Measurements from ENCODE around the gene CHCHD2. TPM values are rescaled to one million over a fixed set of nuclear protein-coding genes. Genes with fewer than 3 reads are reported as not detected.
"Not testable (repeated sequence)": the region's sequence is repeated elsewhere in the genome, so short reads cannot be mapped to it uniquely, and the experiment has no call there.

Gene CHCHD2
- total RNA-seq, 2 donors from 2014 or later, result 439 to 485 TPM

DNA sequence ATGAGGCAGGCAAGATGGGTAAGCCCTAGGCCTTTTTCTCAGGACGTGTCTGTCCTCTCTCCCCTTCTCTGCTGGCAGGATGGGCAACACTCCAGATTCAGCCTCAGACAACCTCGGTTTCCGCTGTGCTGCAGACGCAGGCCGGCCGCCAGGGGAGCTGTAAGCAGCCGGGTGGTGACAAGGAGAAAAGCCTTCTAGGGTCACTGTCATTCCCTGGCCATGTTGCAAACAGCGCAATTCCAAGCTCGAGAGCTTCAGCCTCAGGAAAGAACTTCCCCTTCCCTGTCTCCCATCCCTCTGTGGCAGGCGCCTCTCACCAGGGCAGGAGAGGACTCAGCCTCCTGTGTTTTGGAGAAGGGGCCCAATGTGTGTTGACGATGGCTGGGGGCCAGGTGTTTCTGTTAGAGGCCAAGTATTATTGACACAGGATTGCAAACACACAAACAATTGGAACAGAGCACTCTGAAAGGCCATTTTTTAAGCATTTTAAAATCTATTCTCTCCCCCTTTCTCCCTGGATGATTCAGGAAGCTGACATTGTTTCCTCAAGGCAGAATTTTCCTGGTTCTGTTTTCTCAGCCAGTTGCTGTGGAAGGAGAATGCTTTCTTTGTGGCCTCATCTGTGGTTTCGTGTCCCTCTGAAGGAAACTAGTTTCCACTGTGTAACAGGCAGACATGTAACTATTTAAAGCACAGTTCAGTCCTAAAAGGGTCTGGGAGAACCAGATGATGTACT lies 26.7 kb downstream of the CHCHD2 start:
- TF ChIP-seq, protein P1, sequence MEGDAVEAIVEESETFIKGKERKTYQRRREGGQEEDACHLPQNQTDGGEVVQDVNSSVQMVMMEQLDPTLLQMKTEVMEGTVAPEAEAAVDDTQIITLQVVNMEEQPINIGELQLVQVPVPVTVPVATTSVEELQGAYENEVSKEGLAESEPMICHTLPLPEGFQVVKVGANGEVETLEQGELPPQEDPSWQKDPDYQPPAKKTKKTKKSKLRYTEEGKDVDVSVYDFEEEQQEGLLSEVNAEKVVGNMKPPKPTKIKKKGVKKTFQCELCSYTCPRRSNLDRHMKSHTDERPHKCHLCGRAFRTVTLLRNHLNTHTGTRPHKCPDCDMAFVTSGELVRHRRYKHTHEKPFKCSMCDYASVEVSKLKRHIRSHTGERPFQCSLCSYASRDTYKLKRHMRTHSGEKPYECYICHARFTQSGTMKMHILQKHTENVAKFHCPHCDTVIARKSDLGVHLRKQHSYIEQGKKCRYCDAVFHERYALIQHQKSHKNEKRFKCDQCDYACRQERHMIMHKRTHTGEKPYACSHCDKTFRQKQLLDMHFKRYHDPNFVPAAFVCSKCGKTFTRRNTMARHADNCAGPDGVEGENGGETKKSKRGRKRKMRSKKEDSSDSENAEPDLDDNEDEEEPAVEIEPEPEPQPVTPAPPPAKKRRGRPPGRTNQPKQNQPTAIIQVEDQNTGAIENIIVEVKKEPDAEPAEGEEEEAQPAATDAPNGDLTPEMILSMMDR (IDR thresholded peaks at IDR 0.05), result peak; percentile 78 to 82
- peaks cover 31% of the 10 kb centered on the region for H3K36me3 ChIP-seq
- H3K27me3 ChIP-seq, result no peaks in the 10 kb centered on the region
- peaks cover 0 to 38% of the 10 kb centered on the region in 2 donors for H3K4me1 ChIP-seq
- no peak overlapping the region for H3K4me3 ChIP-seq
- H3K9me3 ChIP-seq, result no peaks in the 10 kb centered on the region
- peak overlapping the region; percentile 75 to 83 for H3K27ac ChIP-seq
- peak; percentile 84 for DNase-seq (ENCODE audit: low spot score)

DNA sequence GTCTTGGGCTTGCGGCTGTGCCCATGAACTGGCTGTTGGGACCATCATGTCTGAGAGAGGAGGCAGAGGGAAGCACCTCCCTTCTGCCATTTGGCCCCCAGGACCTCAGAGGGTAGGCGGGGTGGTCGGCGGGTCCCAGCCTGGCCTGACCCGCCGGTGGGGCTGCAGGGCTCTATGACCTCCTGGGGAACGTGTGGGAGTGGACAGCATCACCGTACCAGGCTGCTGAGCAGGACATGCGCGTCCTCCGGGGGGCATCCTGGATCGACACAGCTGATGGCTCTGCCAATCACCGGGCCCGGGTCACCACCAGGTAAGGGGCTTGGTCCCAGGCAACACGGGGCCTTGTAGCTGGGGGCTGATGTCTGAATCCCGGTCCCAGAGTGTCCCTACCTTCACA lies 28.1 kb downstream of the CHCHD2 start:
- no peak for DNase-seq (ENCODE audit: low spot score)

DNA sequence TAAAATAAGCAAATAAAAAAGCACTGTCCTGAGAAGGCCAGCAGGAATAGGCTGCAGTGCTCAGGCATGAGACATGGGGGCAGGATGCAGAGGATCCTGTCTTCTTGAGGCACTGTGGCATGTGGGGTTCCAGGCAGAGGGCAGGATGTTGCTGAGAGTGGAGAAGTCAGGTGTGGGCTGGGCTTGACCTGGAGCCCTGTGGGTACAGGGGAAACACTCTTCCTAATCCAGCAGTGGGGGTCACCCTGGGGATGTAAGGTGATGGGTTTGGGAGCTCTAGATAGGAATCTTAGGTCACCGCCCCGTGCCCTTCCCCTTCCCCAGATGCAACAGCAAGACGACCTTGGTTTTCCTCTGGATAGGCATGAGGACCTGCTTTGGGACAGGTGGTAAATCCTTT lies 28.6 kb downstream of the CHCHD2 start:
- H3K27me3 ChIP-seq, result no peaks in the 10 kb centered on the region
- H3K4me1 ChIP-seq, result peaks cover 0 to 32% of the 10 kb centered on the region in 2 donors
- TF ChIP-seq, protein P1 (IDR thresholded peaks at IDR 0.05), result no peak
- no peaks in the 10 kb centered on the region for H3K9me3 ChIP-seq
- H3K36me3 ChIP-seq, result peaks cover 28% of the 10 kb centered on the region
- no peak for DNase-seq (ENCODE audit: low spot score)
- no peak overlapping the region for H3K4me3 ChIP-seq
- peak overlapping the region in 1 of 2 donors; percentile 75 for H3K27ac ChIP-seq

More for the DNA sequence above, 28.1 kb downstream of the CHCHD2 start:
- TF ChIP-seq, protein P1 (IDR thresholded peaks at IDR 0.05), result no peak
- H3K36me3 ChIP-seq, result peaks cover 28% of the 10 kb centered on the region
- H3K27ac ChIP-seq, result peak overlapping the region; percentile 75 to 83
- no peaks in the 10 kb centered on the region for H3K9me3 ChIP-seq
- no peaks in the 10 kb centered on the region for H3K27me3 ChIP-seq
- H3K4me1 ChIP-seq, result peaks cover 0 to 35% of the 10 kb centered on the region in 2 donors
- H3K4me3 ChIP-seq, result no peak overlapping the region

DNA sequence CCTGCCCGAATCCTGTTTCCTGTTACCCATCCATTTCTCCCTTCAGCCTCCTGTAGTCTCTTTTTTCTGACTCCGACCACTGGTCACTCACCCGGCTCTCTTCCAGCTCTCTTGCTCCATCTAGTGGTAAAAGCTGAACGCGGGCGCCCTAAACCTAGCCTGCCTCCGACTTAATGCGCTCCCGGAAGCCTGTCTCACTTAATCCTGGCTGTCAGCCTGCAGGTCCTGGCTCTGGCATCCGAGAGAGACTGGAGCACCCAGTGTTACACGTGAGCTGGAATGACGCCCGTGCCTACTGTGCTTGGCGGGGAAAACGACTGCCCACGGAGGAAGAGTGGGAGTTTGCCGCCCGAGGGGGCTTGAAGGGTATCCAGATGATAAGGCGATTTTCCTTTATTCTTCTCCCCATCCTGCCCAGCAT lies 31.9 kb downstream of the CHCHD2 start:
- Histone ChIP-seq H3K4me3 (no peak overlapping the region), H3K36me3 (peaks cover 23% of the 10 kb centered on the region), H3K9me3 (no peaks in the 10 kb centered on the region), H3K27ac (peak overlapping the region; percentile 45 to 50), H3K4me1 (peaks cover 0 to 18% of the 10 kb centered on the region in 2 donors), H3K27me3 (no peaks in the 10 kb centered on the region)
- DNase-seq (ENCODE audit: low spot score), result peak; percentile 90
- TF ChIP-seq, protein P1 (IDR thresholded peaks at IDR 0.05), result peak; percentile 81 to 93

DNA sequence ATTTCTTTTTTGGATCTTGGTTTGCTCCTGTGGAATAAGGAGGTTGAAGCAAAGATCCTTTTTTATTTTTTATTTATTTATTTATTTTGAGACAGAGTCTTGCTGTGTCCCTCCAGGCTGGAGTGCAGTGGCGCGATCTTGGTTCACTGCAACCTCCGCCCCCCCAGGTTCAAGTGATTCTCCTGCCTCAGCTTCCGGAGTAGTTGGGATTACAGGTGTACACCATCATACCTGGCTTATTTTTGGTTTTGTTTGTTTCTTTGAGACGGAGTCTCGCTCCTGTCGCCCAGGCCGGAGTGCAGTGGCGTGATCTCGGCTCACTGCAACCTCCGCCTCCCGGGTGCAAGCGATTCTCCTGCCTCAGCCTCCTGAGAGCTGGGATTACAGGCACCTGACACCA lies 39.9 kb downstream of the CHCHD2 start:
- H3K36me3 ChIP-seq, result peaks cover 50% of the 10 kb centered on the region
- peaks cover 0 to 18% of the 10 kb centered on the region in 2 donors for H3K4me1 ChIP-seq
- H3K27ac ChIP-seq; H3K9me3 ChIP-seq; H3K27me3 ChIP-seq; DNase-seq (ENCODE audit: low spot score); H3K4me3 ChIP-seq: not testable (repeated sequence)

DNA sequence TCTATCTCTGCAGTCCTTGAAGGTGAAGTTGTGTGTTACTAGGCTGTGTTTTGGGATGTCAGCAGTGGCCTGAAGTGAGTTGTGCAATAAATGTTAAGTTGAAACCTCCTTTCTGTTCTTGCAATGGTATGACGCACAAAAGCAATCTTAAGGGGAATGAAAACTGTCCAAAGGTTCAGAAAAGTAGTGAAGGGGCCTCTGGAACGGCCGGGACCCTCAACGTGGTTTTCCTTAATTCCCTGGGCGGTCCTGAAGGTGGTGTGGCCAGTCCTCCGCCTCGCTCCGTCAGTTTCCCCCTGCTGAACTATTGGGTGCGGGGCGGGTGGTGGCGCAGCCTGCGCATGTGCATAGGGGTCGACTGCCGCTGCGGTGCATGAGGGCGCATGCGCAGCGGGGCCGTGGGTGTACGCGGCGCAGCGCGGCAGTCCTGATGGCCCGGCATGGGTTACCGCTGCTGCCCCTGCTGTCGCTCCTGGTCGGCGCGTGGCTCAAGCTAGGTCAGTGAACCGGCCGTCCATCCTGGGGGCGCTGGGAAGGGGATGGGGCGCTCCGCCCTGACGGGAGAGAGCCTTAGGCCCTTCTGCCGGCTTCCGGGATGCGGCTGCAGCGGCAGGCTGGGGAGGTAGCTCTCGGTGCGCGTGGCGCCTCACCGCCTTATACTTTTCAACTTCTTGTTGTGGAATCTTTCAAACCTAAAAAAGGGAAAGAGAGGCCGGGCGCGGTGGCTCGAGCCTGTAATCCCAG lies 42.2 kb downstream of the CHCHD2 start, which contains the start of gene SUMF2:
TSS of gene SUMF2 (plus strand) at position 405 of the 744 bp plus-strand sequence. CDS start at position 431, 26 bp downstream.
- Histone ChIP-seq H3K36me3 (peaks cover 53% of the 10 kb centered on the region), H3K27me3 (no peaks in the 10 kb centered on the region)
- TF ChIP-seq, protein P1 (IDR thresholded peaks at IDR 0.05), result peak in 1 of 2 donors; percentile 55

More for the DNA sequence above, 42.2 kb downstream of the CHCHD2 start, which contains the start of gene SUMF2:
- H3K4me3 ChIP-seq, result peak within 1 kb of the TSS; percentile 77 to 87
- peak within 1 kb of the TSS; percentile 88 to 95 for H3K27ac ChIP-seq
- no peaks in the 10 kb centered on the region for H3K9me3 ChIP-seq
- peak; percentile 90 for DNase-seq (ENCODE audit: low spot score)
- H3K4me1 ChIP-seq, result peaks cover 0 to 18% of the 10 kb centered on the region in 2 donors
